Loucy (cell line): ENCODE data around the gene KIF2C.

Source experiments
- EZH2phosphoT487 ChIP-seq: fragments of 200-600 bp; IDR thresholded peaks from 2 replicates; pipeline ENCODE4 v1.6.1; 2018; ENCODE audit warnings: antibody characterized with exemption, mild to moderate bottlenecking, moderate library complexity, borderline replicate concordance
- TF ChIP-seq, protein P1 (sequence below): fragments of 200-600 bp; sonication (generic); conservative IDR thresholded peaks from 2 replicates; pipeline ENCODE4 v1.5.1; 2014; ENCODE audit warnings: mild to moderate bottlenecking, antibody characterized with exemption, low read length

DNA sequence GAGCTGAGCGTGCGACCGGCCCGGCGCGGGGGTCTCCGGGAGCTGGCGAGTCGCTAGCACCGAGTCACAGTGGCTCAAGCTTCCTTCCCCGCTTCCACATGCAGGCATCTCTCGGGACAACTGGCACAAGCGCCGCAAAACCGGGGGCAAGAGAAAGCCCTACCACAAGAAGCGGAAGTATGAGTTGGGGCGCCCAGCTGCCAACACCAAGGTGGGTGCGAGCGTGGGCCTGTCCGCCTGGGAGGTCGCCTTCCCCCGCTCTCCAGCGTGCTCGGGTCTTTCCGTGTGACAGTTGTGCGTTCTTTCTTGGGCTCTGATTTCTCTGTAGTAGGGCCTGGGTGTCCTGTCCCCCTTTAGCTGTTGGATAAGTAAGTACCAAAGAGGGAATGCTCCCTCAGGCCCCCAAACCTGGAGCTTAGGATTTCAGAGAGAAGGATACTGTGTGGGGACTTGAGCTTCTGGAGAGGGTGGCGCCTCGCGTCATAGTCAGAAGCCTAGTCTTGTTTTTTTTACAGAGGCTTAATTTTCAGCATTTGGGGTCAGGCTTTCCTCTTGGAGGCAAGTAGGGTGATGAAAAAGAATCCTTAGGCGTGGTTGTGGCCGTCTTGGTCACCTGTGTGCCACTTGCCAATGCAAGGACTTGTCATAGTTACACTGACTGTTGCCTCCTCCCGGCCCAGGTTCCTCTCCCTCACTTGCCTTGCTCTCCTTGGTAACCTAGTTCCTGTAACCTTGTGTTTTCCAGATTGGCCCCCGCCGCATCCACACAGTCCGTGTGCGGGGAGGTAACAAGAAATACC lies 36.5 kb downstream of the KIF2C start:
- no peak for TF ChIP-seq EZH2phosphoT487
- TF ChIP-seq, protein P1, sequence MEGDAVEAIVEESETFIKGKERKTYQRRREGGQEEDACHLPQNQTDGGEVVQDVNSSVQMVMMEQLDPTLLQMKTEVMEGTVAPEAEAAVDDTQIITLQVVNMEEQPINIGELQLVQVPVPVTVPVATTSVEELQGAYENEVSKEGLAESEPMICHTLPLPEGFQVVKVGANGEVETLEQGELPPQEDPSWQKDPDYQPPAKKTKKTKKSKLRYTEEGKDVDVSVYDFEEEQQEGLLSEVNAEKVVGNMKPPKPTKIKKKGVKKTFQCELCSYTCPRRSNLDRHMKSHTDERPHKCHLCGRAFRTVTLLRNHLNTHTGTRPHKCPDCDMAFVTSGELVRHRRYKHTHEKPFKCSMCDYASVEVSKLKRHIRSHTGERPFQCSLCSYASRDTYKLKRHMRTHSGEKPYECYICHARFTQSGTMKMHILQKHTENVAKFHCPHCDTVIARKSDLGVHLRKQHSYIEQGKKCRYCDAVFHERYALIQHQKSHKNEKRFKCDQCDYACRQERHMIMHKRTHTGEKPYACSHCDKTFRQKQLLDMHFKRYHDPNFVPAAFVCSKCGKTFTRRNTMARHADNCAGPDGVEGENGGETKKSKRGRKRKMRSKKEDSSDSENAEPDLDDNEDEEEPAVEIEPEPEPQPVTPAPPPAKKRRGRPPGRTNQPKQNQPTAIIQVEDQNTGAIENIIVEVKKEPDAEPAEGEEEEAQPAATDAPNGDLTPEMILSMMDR, result no peak
